ENCODE data around the gene PLSCR3.

Gene PLSCR3

GRCh38 chr17:7426896-7427489, 32.7 kb upstream of the PLSCR3 start:
- in situ Hi-C loops (cut with MboI; ENCODE audit: low sequenced_read_pairs, unreplicated experiment) = no loop called here
- TF ChIP-seq CTCF (IDR thresholded peaks at IDR 0.05; ENCODE audit: borderline replicate concordance, control extremely low read depth, extremely low read depth, insufficient read depth, missing control alignments) = no peak
- DNase-seq (ENCODE audit: low spot score) = no peak

GRCh38 chr17:7426203-7426863, 32.0 kb upstream of the PLSCR3 start:
- TF ChIP-seq CTCF (IDR thresholded peaks at IDR 0.05; ENCODE audit: borderline replicate concordance, control extremely low read depth, extremely low read depth, insufficient read depth, missing control alignments) = no peak
- in situ Hi-C loops (cut with MboI; ENCODE audit: low sequenced_read_pairs, unreplicated experiment) = no loop called here

GRCh38 chr17:7425756-7426155, 31.4 kb upstream of the PLSCR3 start:
- DNase-seq (ENCODE audit: low spot score) = no peak
- no peak for TF ChIP-seq CTCF (IDR thresholded peaks at IDR 0.05; ENCODE audit: borderline replicate concordance, control extremely low read depth, extremely low read depth, insufficient read depth, missing control alignments)
- in situ Hi-C loops (cut with MboI; ENCODE audit: low sequenced_read_pairs, unreplicated experiment) = no loop called here

More at GRCh38 chr17:7426203-7426863, 32.0 kb upstream of the PLSCR3 start:
- no peak for DNase-seq (ENCODE audit: low spot score)

- no peak for TF ChIP-seq CTCF (IDR thresholded peaks at IDR 0.05; ENCODE audit: borderline replicate concordance, control extremely low read depth, extremely low read depth, insufficient read depth, missing control alignments)
- in situ Hi-C loops (cut with MboI; ENCODE audit: low sequenced_read_pairs, unreplicated experiment) = no loop called here
- no peak for DNase-seq (ENCODE audit: low spot score)
Observed at GRCh38 chr17:7425316-7425715, 31.0 kb upstream of the PLSCR3 start, which contains the start of gene SPEM2. TSS of gene SPEM2 (plus strand) at chr17:7425616. CDS start at chr17:7425689, 73 bp downstream.

GRCh38 chr17:7423679-7424078, 29.4 kb upstream of the PLSCR3 start:
- TF ChIP-seq CTCF (IDR thresholded peaks at IDR 0.05; ENCODE audit: borderline replicate concordance, control extremely low read depth, extremely low read depth, insufficient read depth, missing control alignments) = no peak
- no peak for DNase-seq (ENCODE audit: low spot score)
- in situ Hi-C loops (cut with MboI; ENCODE audit: low sequenced_read_pairs, unreplicated experiment) = no loop called here

- TF ChIP-seq CTCF (IDR thresholded peaks at IDR 0.05; ENCODE audit: borderline replicate concordance, control extremely low read depth, extremely low read depth, insufficient read depth, missing control alignments) = no peak
- DNase-seq (ENCODE audit: low spot score) = no peak
- in situ Hi-C loops (cut with MboI; ENCODE audit: low sequenced_read_pairs, unreplicated experiment) = no loop called here
Observed at GRCh38 chr17:7421186-7421585, 26.9 kb upstream of the PLSCR3 start.
